DMS 273 (cell line): ENCODE data around the gene BBOX1.

ENCODE experiments used
- DNase-seq: peaks from one replicate; lab custom pipeline; 2025; ENCODE audit not compliant: unreplicated experiment; lab: John Stamatoyannopoulos, UW

BBOX1 gene

GRCh38 chr11:27025312-27025955 is 15.2 kb upstream of the BBOX1 start:
- DNase-seq, result no peak

DNA sequence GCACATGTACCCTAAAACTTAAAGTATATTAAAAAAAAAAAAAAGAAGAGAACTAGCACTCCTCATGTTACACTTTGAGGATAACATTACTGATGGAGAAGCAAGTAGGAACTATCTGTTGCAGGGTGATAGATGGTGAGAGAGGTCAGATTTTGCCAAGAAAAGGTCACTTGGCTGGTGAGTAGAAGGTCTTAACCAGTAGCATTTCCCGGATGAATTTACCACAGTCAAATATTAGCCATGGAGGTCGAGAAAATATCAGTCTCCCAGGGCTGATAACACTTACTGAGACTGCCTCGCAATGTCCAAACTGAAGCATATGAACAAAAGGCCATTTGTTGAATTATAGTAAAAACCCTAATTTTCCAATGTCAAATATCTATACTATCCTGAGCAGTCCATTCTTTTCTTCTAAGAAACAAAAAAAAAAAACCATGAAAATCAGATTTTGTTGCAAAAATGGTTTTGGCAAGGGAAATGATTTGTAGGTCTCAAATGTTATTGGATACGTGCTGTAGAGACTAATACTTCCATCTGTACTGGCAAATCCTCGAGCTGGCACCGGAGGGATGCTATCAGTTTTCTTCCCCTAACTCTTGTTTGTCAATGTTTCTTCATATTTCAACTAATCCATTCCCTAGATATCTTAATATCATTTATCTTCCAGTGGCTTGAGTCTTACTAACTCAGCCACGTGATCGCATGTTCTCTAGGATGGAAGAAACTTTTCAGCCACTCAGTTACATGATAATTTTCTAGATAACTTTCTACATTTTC is 14.5 kb upstream of the BBOX1 start:
- no peak for DNase-seq

DNA sequence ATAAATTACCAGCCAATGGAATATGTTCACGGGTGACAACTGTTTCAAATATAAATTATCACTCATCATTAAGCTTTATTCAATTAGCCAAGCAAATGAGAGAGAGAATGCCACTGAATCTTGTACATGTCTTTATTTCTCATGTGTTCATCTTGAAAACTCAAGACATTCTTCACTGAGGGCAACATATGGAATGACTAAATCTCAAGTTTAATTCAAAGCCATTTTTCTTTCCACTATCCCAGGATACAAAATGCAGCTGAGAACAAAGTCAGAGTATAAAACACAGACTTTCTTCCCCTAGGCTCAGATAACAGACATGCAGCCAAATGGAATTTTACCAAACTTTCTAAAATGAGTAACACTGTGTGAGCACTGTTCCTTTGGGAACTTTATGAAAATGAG is 12.1 kb upstream of the BBOX1 start:
- no peak for DNase-seq

- no peak for DNase-seq
These were observed 10.6 kb upstream of the BBOX1 start for GRCh38 chr11:27029966-27030365.

DNA sequence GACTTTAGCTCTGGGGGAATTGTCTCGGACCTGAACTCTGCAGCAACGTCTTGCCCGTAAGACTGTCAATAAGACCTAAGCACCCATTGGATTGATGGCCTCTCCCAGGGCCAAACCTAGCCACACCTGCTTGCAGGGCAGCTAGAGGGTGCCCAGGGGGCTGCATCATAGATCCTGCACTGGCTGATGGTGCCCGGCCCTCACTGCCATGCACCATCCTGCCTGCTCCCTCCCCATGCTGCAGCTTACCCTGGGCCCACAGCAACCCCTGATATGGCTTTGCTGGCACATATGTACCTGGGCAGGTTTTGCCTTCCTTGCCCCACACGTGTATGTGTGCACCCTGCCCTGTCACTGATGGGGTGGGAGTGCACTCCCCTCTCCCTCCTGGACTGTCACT is 8.9 kb upstream of the BBOX1 start:
- no peak for DNase-seq

GRCh38 chr11:27039873-27040272 is 742 bp upstream of the BBOX1 start:
- peak; percentile 56 for DNase-seq

GRCh38 chr11:27041141-27041899 is 705 bp downstream of the BBOX1 start:
- DNase-seq, result peak; percentile 14

DNA sequence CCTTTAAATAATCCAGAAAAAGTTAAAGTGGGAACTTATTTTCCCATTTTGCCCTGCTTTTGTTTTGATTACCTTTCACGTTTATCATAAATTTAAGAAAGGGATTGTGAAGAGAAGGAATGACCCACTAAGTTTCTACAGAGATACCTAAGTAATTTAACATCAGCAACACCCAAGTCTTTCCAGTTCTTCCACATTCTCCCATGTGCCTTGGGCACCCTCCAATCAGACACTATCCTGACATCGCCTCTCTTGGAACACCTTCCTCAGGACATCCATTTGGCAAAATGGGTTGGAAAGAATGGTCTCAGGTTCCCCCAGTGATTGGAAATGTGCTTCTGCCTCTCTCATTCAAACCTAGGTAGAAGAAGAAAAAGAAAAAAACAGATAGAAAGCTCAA is 6.3 kb downstream of the BBOX1 start:
- DNase-seq, result no peak

DNA sequence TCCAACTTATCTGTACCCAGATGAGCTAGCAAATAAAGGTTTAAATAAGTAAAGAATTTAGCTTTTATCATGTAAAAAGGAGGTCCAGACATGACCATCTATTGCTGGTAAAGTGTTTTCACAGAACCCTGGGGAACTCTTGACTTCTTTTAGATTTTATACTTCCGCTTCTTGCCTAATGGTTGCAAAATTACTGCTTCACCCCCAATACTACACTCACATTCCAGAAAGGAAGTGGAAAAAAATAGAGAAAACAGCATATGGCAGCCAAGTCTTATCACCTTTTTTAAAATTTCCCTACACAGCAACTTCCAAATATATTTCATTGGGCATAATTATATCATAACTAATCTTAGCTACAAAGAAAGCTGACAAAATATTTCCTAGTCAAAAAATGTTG is 12.1 kb downstream of the BBOX1 start:
- DNase-seq, result no peak

- no peak for DNase-seq
These were observed 14.6 kb downstream of the BBOX1 start for GRCh38 chr11:27055065-27055682.

DNA sequence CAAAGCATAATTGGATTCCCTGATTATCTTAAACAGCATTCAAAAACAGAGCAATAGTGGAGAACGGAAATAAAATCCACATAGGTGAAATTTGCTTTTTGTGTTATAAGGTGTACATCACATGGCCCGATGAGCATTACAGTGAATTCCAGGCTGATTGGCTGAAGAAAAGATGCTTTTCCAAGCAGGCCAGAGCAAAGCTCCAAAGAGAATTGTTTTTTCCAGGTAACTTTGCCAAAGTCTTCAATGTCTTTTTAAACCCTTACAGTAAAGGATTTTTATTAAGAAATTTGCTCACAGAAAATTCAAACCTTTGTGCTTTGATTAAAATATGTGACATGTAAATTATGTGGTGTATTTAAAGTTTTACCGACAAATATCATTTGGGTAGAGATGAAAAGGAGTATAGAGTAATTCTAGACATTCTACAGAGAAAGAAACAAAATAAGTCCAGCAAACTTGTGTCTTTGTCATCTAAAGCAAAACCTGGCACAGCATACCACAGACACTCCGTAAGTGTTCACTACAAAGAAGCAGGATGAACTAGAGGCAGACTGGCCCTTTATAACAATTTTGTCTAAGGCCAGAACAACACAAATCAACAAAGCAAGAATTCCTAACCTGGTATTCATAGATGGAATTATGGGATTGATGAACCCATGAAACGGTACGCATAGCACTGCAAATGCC is 16.6 kb downstream of the BBOX1 start:
- DNase-seq, result no peak

GRCh38 chr11:27058456-27058855 is 17.8 kb downstream of the BBOX1 start:
- no peak for DNase-seq

- no peak for DNase-seq
These were observed 18.8 kb downstream of the BBOX1 start for GRCh38 chr11:27059431-27059830.

DNA sequence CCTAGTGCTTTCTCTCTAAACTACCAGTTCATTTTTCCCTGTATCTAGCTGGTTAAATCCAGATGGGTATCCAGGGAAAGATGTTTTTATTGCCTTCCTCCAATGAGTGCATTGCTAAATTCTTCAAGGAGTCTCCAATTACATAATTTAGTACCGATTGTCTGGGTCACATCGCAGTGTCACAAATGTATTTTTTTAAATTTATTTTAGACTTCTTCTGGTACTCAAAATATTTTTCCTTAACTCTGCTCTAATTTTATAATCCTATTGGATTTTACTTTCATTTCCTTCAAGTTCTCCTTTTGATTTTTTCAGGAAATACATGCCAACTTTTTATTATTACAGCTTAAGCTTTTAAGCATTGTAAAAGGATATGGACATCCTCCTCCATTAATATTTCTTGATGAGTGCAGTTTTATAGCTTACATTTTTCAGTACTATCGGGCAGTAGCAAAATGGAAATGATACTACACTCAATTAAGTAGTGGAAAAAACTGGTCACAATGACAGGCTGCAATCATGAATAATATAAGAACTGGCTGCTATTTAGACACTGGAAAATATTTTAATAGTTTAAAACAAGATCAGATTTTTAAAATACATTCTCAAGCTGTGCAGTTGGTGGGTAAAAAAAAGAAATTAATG is 20.3 kb downstream of the BBOX1 start:
- DNase-seq, result no peak

DNA sequence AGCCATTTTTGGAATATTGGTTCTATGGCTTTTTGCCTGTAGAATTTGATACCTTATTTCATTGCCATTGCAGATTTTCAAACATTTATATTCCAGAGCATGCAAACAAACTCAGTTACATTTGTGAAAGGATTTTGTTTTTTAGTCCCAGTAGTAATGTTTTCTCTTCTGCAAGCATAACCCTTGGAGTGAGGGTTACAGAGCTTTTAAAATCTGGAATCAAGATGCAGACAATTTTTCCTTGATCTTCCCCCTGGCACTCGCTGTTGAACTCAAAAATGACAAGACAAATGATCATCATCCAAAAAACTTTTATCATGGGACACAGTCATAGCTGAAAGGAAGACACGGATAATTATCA is 20.8 kb downstream of the BBOX1 start:
- no peak for DNase-seq

DNA sequence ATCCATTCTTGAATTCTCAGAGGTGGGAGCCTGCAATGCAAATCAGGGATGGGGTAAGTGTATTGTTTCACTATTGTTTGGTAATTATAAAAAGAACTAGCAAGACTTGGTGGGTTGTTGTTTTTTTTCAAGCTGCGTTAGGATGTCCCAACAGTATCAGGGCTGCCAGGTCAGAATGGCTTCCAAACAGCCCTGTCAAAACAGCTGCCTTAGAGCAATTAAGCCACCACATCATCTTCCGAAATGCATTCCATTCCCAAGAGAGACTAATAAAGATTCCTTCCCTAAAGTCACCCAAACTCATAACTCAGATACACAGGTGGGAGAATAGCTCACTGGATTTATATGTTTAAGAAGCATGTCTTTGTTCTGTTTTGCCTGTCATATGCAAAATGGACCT is 23.5 kb downstream of the BBOX1 start:
- DNase-seq, result no peak

GRCh38 chr11:27075192-27075591 is 34.6 kb downstream of the BBOX1 start:
- peak; percentile 8 for DNase-seq

- DNase-seq, result no peak
These were observed 35.0 kb downstream of the BBOX1 start for GRCh38 chr11:27075655-27076054.

- DNase-seq, result peak; percentile 67
These were observed 35.5 kb downstream of the BBOX1 start for GRCh38 chr11:27076121-27076589.

GRCh38 chr11:27081056-27081455 is 40.4 kb downstream of the BBOX1 start:
- no peak for DNase-seq
